ENCODE data around the gene DIO3.

The DIO3 gene

GRCh38 chr14:101561145-101561896 is at the start of gene DIO3:
TSS of gene DIO3 (plus strand) at chr14:101561495.
- DNase-seq = no peak

GRCh38 chr14:101511620-101512375 is 49.5 kb upstream of the DIO3 start:
- no peak for DNase-seq

GRCh38 chr14:101512376-101512695 is 49.0 kb upstream of the DIO3 start:
- DNase-seq = no peak

DNA sequence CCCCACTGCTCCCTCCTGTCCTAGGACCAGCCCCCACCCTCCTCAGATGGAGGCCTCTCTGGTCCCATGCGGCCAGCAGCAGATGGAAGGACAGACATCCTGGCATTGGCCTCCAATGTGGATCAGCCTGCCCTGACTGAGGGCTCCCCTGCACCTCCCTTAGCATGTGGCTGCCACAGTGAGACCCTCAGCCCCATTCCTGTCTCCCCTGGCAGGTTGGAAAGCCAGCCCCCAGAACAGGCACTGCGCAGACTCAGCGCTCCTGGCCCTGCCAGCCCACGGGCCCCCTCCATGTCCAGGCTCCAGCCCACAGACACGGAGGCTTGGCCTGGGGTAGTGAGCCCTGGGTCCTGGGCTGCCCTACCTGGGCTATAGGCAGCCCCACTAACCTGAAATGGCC is 47.2 kb upstream of the DIO3 start:
- no peak for DNase-seq

- DNase-seq = no peak
Observed at GRCh38 chr14:101516401-101516800, 44.9 kb upstream of the DIO3 start.

DNA sequence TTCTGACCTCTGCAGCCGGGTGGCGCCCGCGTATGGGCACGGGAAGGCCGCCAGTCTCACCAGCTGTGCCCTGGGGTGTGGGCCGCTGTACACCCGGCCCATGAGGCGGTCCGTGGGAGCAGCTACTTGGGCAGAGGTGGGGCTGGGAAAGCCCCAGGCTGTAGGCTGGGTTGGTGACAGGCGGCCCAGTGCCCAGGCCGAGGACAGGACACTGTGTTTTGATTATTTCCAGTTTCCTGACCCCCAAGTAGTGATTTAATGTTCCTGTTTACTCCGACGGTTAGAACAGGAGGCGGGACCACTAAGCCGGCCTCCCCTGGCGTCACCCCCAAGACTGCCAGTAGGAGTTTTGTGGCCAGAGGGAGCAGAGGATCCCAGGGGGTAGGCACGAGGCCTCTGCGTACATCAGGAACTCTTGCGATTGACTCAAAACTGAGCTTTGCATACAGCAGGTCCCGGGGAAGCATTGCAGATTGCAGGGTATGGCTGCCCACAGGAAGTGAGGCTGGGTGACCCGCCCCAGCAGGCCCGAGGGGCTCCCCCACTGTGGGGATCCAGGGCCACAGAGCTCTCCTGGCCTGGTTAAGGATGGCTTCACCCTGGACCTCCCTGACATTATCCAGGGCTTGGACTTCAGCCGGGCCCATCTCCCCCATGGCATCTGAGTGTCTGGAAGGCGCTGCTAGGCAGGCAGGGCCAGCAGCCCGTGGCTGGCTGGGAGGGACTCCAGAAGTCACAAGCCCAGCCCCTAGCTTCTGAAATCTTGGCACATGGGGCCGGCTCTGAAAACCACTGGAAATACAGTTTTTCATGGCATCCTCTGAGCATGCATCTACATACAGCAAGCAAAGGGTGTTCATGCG is 42.5 kb upstream of the DIO3 start:
- no peak for DNase-seq

DNA sequence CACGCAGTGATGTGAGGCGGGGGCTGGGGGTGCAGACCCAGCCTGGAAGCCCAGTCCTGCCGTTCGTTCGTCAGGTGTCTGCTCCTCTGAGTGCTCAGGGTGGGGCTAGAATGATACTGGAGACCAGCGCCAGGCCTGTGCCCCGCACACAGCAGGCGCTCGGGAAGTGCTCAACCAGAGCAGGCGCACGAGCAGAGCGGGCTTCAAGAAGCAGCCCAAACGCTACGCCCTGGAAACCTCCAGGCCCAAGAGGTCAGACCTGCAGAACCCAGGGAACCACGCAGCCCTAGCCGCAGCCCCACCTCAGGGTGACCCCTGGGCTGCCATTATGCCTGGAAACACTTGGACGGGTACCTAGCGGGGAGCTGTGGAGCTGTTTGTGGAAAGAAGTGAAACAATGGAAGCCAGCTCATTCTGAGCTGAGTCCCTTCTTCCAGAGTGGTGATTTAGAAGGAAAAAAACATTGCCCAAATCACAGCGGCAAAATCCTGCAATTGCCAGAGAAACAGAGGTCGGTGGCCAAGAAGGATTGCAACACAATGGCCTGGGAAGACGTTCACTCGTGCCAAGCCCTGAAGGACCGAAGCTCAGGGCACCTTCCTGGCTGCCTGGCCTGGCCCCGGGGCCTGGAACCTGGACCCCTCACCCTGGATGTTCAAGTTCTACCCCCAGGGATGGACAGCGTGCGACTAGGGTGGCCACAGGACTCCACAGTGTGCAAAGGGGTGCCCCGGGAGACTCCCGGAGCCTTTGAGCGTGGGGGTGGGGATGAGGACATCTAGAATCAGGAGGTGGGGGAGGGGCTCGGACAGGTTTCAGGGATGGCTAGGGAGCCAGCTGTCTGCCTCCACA is 40.4 kb upstream of the DIO3 start:
- DNase-seq = no peak

DNA sequence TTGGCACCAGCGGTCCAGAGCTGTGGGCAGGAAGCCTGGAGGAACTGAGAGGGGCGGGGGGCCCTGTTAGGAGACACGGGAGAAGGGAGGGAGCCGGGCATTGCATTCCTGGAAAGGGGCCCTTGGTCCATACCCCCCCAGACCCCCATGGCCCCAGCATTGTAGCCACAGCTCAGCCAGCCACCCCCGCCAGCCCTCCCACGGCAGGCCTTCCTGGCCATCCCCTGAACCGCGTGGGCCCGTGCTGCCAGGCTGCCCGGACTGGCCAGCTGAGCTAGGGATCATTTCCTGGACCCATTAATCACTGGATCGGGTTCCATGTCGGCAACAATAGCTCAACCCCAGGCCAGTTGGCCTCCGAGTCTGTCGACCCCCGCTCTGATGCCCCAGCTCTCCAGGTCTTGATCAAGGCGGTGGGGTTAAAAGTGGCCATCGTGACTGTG is 39.8 kb upstream of the DIO3 start:
- no peak for DNase-seq

GRCh38 chr14:101521978-101522377 is 39.3 kb upstream of the DIO3 start:
- no peak for DNase-seq

DNA sequence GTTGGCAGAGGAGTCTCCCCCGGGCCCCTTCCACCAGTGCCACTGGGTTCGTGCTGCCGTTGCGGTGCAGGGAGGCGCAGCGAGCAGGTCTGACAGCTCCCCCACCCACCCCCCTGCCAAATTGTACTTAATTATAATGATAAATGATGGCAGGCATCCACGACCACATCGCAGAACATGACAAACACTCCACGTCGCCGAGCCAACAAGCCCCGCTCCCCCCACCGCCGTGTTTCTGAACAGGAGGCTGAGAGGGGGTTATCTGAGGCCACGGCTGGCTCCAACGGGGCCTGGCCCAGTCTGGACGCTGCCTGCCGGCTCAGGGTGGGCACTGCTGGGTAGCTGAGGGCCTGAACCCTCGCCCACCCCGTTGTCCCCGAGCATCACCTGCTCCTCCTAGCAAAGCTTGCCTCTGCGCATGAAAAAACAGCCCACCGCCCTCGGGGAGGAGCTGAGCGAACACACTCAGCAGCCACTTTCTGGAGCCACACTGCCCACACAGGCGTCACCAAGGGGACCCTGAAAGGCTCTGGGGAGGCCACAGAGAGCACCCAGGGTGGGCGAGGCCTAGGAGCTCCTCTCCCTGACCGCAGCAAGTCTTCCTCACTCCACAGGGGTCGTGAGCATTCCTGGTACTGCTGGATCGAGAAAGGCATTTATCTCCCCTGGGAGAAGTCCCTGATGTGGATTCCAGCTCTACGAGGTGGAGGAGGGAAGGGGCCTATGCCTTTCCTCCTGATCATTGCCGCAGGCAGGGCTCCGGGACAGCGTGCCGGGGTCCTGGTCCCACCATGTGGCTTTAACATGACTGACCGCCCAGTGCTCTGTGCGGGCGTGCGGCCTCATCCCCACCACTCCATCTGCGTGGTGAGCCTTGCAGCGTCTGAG is 35.4 kb upstream of the DIO3 start:
- no peak for DNase-seq

DNA sequence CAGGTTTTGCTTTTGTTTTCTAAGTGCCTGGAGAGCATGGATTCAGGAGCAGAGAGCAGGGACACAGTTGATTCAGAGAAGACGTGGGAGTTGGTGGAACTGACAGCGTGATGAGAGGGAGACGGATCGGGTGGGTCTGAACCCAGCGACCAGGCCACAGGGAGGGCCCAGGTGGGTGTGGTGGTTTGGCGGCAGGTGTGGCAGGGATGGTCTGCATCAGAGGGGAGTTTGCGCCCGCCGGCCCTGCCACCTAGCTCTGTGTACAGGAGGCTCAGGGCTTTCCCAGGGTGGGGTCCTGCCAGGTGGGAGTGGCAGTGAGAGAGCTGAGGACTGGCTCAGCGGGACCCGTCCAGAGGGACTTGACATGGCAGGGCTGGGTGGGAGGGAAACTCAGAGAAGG is 33.3 kb upstream of the DIO3 start:
- no peak for DNase-seq

DNA sequence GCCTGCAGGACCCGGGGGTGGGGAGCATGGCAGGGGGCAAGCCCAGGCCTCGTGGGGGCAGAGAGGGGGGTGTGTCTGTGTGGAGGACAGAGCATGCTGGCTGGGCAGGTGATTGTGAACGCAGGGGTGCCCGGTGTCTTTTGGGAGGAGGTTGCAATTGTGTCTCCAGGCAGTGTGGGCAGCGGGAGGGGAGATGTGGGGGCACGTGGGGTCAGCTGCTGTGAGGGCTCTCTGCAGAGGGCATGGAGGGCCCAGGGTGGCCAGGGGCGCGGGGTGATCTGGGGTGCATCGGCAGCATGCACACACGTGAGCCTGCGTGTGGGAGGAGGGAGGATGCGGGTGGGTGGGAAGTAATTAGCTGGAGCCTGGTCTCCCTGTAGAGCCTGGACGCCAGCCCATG is 32.2 kb upstream of the DIO3 start:
- DNase-seq = no peak

- DNase-seq = no peak
Observed at GRCh38 chr14:101534198-101534597, 27.1 kb upstream of the DIO3 start.

DNA sequence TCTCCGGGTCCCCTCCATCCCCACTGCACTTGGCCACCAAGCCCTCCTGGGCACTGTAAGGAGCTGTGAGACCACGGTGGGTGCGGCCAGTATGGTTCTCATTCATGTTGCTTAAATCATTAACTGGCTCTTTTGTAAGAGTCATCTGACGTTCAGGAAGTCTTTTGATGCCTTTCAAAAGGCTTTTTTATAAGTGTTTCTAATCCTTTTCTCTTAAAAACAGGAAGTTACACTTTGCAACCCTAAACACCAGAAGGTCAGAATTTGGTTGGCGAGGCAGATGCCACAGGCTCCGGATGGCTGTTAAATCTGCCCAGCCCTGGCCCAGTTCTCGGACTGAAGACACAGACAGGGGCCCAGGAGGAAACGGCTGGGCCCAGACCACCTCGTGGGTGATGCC is 26.1 kb upstream of the DIO3 start:
- DNase-seq = no peak

- DNase-seq = no peak
Observed at GRCh38 chr14:101535701-101536207, 25.5 kb upstream of the DIO3 start.

DNA sequence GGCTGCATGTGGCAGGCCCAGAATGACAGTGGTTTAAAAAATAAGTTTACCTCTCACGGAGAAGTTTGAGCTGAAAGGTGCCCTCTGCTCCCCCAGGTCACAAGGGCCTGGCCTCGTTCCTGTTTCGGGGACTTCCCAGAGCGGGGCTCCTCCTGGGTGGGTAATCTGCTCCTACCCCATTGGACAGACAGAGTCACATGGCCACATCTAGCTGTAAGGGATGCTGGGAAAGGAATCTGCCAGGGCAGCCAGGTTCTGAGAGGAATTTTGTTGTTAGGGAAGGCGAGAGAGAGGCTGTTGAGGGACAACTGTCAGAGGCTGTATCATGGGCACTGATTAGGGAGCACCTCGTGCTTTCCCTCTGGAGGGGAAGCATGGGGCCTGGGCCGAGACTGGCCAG is 24.0 kb upstream of the DIO3 start:
- DNase-seq = no peak

- no peak for DNase-seq
Observed at GRCh38 chr14:101538878-101539277, 22.4 kb upstream of the DIO3 start.

GRCh38 chr14:101539880-101540279 is 21.4 kb upstream of the DIO3 start:
- DNase-seq = no peak

GRCh38 chr14:101540481-101541462 is 20.5 kb upstream of the DIO3 start:
- DNase-seq = no peak

DNA sequence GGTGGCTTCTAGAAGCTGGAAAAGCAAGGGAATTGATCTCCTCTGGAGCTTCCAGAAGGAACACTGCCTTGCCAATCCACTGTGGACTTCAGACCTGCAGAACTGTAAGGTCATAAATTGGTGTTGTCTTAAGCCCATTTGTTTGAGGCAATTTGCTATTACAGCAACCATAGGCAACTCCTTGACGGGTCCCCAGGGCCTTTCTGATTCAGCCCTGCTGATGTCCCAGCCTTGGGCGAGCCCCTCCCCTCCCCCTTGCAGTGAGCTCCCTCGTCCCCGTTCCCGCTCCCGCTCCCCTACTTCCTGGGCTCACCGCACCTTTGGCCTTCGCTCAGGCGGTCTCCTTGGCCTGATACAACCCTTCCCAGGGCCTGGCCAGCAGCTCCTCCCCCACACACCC is 18.9 kb upstream of the DIO3 start:
- DNase-seq = no peak
